ENCODE results near the gene LIX1L. TPM values are rescaled to one million over a fixed set of nuclear protein-coding genes. Genes with fewer than 3 reads are reported as not detected.

LIX1L gene
- total and polyA plus RNA-seq, 2 experiments from 2014 or later = 39.2 to 46.4 TPM

- no peaks in the 10 kb centered on the region for H3K9me3 ChIP-seq (ENCODE audit: low read depth)
- H3K4me1 ChIP-seq (ENCODE audit: low read depth) = peaks cover 23% of the 10 kb centered on the region
- H3K4me3 ChIP-seq = peak overlapping the region; percentile 98
- DNase-seq (ENCODE audit: low read depth in 1 of 2, low spot score in 1 of 2) = no peak
- peaks cover 30% of the 10 kb centered on the region for H3K36me3 ChIP-seq
- peak overlapping the region; percentile 92 for H3K27ac ChIP-seq
- TF ChIP-seq CTCF (IDR thresholded peaks at IDR 0.05; ENCODE audit: low read depth, low read length) = no peak
- no peaks in the 10 kb centered on the region for H3K27me3 ChIP-seq
Measured at GRCh38 chr1:145992958-145993617, 35.3 kb upstream of the LIX1L start.

- no peaks in the 10 kb centered on the region for H3K9me3 ChIP-seq (ENCODE audit: low read depth)
Measured at GRCh38 chr1:145992502-145992936, 34.7 kb upstream of the LIX1L start.

GRCh38 chr1:145991735-145992412, 34.1 kb upstream of the LIX1L start:
- TF ChIP-seq CTCF (IDR thresholded peaks at IDR 0.05; ENCODE audit: low read depth, low read length) = no peak
- H3K4me1 ChIP-seq (ENCODE audit: low read depth) = peaks cover 13% of the 10 kb centered on the region
- H3K9me3 ChIP-seq (ENCODE audit: low read depth) = no peaks in the 10 kb centered on the region
- no peak for DNase-seq (ENCODE audit: low read depth in 1 of 2, low spot score in 1 of 2)
- H3K36me3 ChIP-seq = peaks cover 30% of the 10 kb centered on the region
- peak overlapping the region; percentile 98 for H3K4me3 ChIP-seq
- H3K27ac ChIP-seq = peak overlapping the region; percentile 92
- no peaks in the 10 kb centered on the region for H3K27me3 ChIP-seq

More at GRCh38 chr1:145992502-145992936, 34.7 kb upstream of the LIX1L start:
- Histone ChIP-seq H3K4me3 (peak overlapping the region; percentile 98), H3K36me3 (peaks cover 30% of the 10 kb centered on the region), H3K27ac (peak overlapping the region; percentile 92), H3K4me1 (ENCODE audit: low read depth) (peaks cover 19% of the 10 kb centered on the region), H3K27me3 (no peaks in the 10 kb centered on the region)
- DNase-seq (ENCODE audit: low read depth in 1 of 2, low spot score in 1 of 2) = no peak
- TF ChIP-seq CTCF (IDR thresholded peaks at IDR 0.05; ENCODE audit: low read depth, low read length) = no peak

- Histone ChIP-seq H3K36me3 (peaks cover 30% of the 10 kb centered on the region), H3K27me3 (no peaks in the 10 kb centered on the region), H3K4me3 (no peak overlapping the region), H3K4me1 (ENCODE audit: low read depth) (peaks cover 26% of the 10 kb centered on the region), H3K9me3 (ENCODE audit: low read depth) (no peaks in the 10 kb centered on the region), H3K27ac (peak overlapping the region; percentile 92)
- no peak for TF ChIP-seq CTCF (IDR thresholded peaks at IDR 0.05; ENCODE audit: low read depth, low read length)
- no peak for DNase-seq (ENCODE audit: low read depth in 1 of 2, low spot score in 1 of 2)
Measured at GRCh38 chr1:145990249-145990855, 32.5 kb upstream of the LIX1L start.

- TF ChIP-seq CTCF (IDR thresholded peaks at IDR 0.05; ENCODE audit: low read depth, low read length) = no peak
- DNase-seq (ENCODE audit: low read depth in 1 of 2, low spot score in 1 of 2) = no peak
- peak overlapping the region; percentile 42 for H3K27ac ChIP-seq
- peaks cover 41% of the 10 kb centered on the region for H3K4me1 ChIP-seq (ENCODE audit: low read depth)
- H3K36me3 ChIP-seq = peaks cover 14% of the 10 kb centered on the region
- H3K27me3 ChIP-seq = no peaks in the 10 kb centered on the region
- H3K4me3 ChIP-seq = no peak overlapping the region
- H3K9me3 ChIP-seq (ENCODE audit: low read depth) = no peaks in the 10 kb centered on the region
Measured at GRCh38 chr1:145988773-145989172, 31.0 kb upstream of the LIX1L start.

Data from cardiac muscle cell (in vitro differentiated cells and primary cell).